HEK293 (cell line): ENCODE data around the gene LYST.

Experiments used
- EGR2 ChIP-seq: fragments of 450-650 bp; formaldehyde crosslinking; IDR thresholded peaks from 2 replicates; pipeline ENCODE4 v1.5.1; 2016; ENCODE audit warnings: low read depth, missing biosample characterization, missing genetic modification characterization
- MEIS1 ChIP-seq: sonication (generic); formaldehyde crosslinking; IDR thresholded peaks from 2 replicates; pipeline ENCODE4 v1.8.1; 2022; ENCODE audit warnings: missing genetic modification reagents, mild to moderate bottlenecking, borderline replicate concordance
- OVOL3 ChIP-seq: fragments of 450-650 bp; formaldehyde crosslinking; IDR thresholded peaks from 2 replicates; pipeline ENCODE4 v1.5.1; 2016; ENCODE audit warnings: missing biosample characterization, missing genetic modification characterization
- ZFP3 ChIP-seq: fragments of 450-650 bp; formaldehyde crosslinking; IDR thresholded peaks from 2 replicates; pipeline ENCODE4 v1.5.1; 2016; ENCODE audit warnings: low read depth, missing biosample characterization, missing genetic modification characterization
- ZNF174 ChIP-seq: fragments of 450-650 bp; formaldehyde crosslinking; IDR thresholded peaks from 2 replicates; pipeline ENCODE4 v1.5.0; 2017; ENCODE audit warnings: missing biosample characterization, mild to moderate bottlenecking, missing genetic modification characterization
- ZNF214 ChIP-seq: fragments of 450-650 bp; formaldehyde crosslinking; IDR thresholded peaks from 2 replicates; pipeline ENCODE4 v1.5.1; 2017; ENCODE audit warnings: missing biosample characterization, mild to moderate bottlenecking, missing genetic modification characterization, borderline replicate concordance
- ZNF423 ChIP-seq: fragments of 450-650 bp; formaldehyde crosslinking; IDR thresholded peaks from 2 replicates; pipeline ENCODE4 v1.5.1; 2016; ENCODE audit warnings: missing biosample characterization, missing genetic modification characterization
- ZNF473 ChIP-seq: fragments of 450-650 bp; formaldehyde crosslinking; IDR thresholded peaks from 2 replicates; pipeline ENCODE4 v1.5.1; 2017; ENCODE audit warnings: missing biosample characterization, missing genetic modification characterization
- ZNF544 ChIP-seq: fragments of 450-650 bp; formaldehyde crosslinking; IDR thresholded peaks from 2 replicates; pipeline ENCODE4 v1.5.0; 2017; ENCODE audit warnings: missing biosample characterization, missing genetic modification characterization
- ZNF658 ChIP-seq: fragments of 450-650 bp; formaldehyde crosslinking; IDR thresholded peaks from 2 replicates; pipeline ENCODE4; 2016; ENCODE audit warnings: missing biosample characterization, missing genetic modification characterization
- ZNF660 ChIP-seq: fragments of 450-650 bp; IDR thresholded peaks from 2 replicates; pipeline ENCODE4 v1.5.1; 2018; ENCODE audit warnings: missing biosample characterization, mild to moderate bottlenecking, missing genetic modification characterization
- ZNF664 ChIP-seq: fragments of 450-650 bp; formaldehyde crosslinking; IDR thresholded peaks from 2 replicates; pipeline ENCODE4 v1.5.1; 2016; ENCODE audit warnings: missing biosample characterization, missing genetic modification characterization
- ZNF670 ChIP-seq: fragments of 450-650 bp; formaldehyde crosslinking; IDR thresholded peaks from 2 replicates; pipeline ENCODE4 v1.5.1; 2016; ENCODE audit warnings: missing biosample characterization, missing genetic modification characterization, low read depth
- ZNF776 ChIP-seq: fragments of 450-650 bp; formaldehyde crosslinking; IDR thresholded peaks from 2 replicates; pipeline ENCODE4 v1.5.0; 2017; ENCODE audit warnings: missing biosample characterization, missing genetic modification characterization, borderline replicate concordance
- TF ChIP-seq, protein P1 (sequence below): fragments of 450-650 bp; formaldehyde crosslinking; IDR thresholded peaks from 2 replicates; pipeline ENCODE4 v1.5.1; 2016; ENCODE audit warnings: missing biosample characterization, missing genetic modification characterization
- TF ChIP-seq, protein P2 (sequence below): fragments of 450-650 bp; formaldehyde crosslinking; IDR thresholded peaks from 2 replicates; pipeline ENCODE4 v1.5.1; 2016; ENCODE audit warnings: missing biosample characterization, missing genetic modification characterization
- TF ChIP-seq, protein P3 (sequence below): fragments of 450-650 bp; formaldehyde crosslinking; IDR thresholded peaks from 2 replicates; pipeline ENCODE4 v1.5.1; 2016; ENCODE audit warnings: missing biosample characterization, missing genetic modification characterization
- TF ChIP-seq, protein P4 (sequence below): fragments of 450-650 bp; formaldehyde crosslinking; IDR thresholded peaks from 2 replicates; pipeline ENCODE4 v1.5.1; 2016; ENCODE audit warnings: missing biosample characterization, missing genetic modification characterization
- TF ChIP-seq, protein P5 (sequence below): fragments of 450-650 bp; formaldehyde crosslinking; IDR thresholded peaks from 2 replicates; pipeline ENCODE4 v1.5.1; 2017; ENCODE audit warnings: missing biosample characterization, missing genetic modification characterization
- TF ChIP-seq, protein P6 (sequence below): fragments of 450-650 bp; formaldehyde crosslinking; IDR thresholded peaks from 2 replicates; pipeline ENCODE4 v1.5.1; 2016; ENCODE audit warnings: missing biosample characterization, missing genetic modification characterization, borderline replicate concordance
- TF ChIP-seq, protein P7 (sequence below): fragments of 450-650 bp; formaldehyde crosslinking; IDR thresholded peaks from 2 replicates; pipeline ENCODE4 v1.5.0; 2017; ENCODE audit warnings: missing biosample characterization, missing genetic modification characterization, borderline replicate concordance

LYST gene

DNA sequence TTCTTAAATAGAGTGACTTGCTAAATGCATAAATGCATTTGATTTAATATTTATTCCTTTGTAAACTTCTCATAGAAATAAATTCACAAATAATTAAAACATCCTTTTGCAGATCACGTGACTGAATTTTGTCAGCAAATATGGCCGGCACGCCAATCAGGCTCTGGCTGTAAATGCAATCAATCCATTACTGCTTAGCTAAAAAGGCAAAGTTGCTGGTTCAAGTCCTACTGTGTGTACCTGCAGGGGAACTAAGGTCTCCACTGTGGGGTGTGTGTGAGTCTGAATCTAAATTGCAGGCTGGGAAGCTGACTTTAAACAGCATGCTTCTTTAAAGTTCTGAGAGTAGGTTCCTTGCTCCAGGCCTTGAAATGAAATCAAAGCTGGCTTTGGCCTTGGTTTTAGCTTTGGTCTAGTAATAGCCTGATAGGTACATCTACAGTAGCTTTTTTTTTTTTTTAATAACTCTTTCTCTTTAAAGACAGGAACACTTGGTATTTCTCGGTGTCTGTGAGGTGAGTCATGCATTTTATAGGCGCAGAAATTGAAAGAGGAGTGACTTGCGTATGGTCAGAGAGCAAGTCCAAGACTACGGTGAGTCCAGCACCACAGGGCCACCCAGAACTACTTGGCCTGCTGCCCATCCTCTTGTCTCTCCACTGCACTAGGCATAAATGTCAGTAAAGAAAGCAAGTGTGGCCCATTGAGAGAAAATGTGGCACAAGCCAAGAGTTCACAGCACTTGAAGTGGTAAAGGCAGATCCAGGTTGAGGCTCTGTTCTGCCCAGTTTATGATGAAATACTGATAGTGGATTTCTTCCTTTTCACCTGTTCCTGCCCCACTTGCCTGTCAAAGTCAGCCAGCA is 36.2 kb upstream of the LYST start (continued):
- TF ChIP-seq, protein P1, sequence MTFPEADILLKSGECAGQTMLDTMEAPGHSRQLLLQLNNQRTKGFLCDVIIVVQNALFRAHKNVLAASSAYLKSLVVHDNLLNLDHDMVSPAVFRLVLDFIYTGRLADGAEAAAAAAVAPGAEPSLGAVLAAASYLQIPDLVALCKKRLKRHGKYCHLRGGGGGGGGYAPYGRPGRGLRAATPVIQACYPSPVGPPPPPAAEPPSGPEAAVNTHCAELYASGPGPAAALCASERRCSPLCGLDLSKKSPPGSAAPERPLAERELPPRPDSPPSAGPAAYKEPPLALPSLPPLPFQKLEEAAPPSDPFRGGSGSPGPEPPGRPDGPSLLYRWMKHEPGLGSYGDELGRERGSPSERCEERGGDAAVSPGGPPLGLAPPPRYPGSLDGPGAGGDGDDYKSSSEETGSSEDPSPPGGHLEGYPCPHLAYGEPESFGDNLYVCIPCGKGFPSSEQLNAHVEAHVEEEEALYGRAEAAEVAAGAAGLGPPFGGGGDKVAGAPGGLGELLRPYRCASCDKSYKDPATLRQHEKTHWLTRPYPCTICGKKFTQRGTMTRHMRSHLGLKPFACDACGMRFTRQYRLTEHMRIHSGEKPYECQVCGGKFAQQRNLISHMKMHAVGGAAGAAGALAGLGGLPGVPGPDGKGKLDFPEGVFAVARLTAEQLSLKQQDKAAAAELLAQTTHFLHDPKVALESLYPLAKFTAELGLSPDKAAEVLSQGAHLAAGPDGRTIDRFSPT (tag by site-specific recombination), result peak; percentile 78
- TF ChIP-seq ZNF776 (tag by site-specific recombination) (no peak), ZNF658 (tag by site-specific recombination) (no peak), ZNF174 (tag by site-specific recombination) (0 out of 2 replicates have a peak, but pooled peaks have one; percentile 10), MEIS1 (no peak), ZNF670 (tag by site-specific recombination) (no peak), EGR2 (tag by site-specific recombination) (no peak), ZNF660 (tag by site-specific recombination) (peak; percentile 64; the same call in 1 of the 2 replicates), ZNF544 (tag by site-specific recombination) (no peak), OVOL3 (tag by site-specific recombination) (no peak), ZNF423 (tag by site-specific recombination) (no peak), ZNF664 (tag by site-specific recombination) (no peak), ZNF473 (tag by site-specific recombination) (no peak), ZNF214 (tag by site-specific recombination) (no peak), ZFP3 (tag by site-specific recombination) (no peak)
- TF ChIP-seq, protein P2, sequence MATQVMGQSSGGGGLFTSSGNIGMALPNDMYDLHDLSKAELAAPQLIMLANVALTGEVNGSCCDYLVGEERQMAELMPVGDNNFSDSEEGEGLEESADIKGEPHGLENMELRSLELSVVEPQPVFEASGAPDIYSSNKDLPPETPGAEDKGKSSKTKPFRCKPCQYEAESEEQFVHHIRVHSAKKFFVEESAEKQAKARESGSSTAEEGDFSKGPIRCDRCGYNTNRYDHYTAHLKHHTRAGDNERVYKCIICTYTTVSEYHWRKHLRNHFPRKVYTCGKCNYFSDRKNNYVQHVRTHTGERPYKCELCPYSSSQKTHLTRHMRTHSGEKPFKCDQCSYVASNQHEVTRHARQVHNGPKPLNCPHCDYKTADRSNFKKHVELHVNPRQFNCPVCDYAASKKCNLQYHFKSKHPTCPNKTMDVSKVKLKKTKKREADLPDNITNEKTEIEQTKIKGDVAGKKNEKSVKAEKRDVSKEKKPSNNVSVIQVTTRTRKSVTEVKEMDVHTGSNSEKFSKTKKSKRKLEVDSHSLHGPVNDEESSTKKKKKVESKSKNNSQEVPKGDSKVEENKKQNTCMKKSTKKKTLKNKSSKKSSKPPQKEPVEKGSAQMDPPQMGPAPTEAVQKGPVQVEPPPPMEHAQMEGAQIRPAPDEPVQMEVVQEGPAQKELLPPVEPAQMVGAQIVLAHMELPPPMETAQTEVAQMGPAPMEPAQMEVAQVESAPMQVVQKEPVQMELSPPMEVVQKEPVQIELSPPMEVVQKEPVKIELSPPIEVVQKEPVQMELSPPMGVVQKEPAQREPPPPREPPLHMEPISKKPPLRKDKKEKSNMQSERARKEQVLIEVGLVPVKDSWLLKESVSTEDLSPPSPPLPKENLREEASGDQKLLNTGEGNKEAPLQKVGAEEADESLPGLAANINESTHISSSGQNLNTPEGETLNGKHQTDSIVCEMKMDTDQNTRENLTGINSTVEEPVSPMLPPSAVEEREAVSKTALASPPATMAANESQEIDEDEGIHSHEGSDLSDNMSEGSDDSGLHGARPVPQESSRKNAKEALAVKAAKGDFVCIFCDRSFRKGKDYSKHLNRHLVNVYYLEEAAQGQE, result no peak
- TF ChIP-seq, protein P3, sequence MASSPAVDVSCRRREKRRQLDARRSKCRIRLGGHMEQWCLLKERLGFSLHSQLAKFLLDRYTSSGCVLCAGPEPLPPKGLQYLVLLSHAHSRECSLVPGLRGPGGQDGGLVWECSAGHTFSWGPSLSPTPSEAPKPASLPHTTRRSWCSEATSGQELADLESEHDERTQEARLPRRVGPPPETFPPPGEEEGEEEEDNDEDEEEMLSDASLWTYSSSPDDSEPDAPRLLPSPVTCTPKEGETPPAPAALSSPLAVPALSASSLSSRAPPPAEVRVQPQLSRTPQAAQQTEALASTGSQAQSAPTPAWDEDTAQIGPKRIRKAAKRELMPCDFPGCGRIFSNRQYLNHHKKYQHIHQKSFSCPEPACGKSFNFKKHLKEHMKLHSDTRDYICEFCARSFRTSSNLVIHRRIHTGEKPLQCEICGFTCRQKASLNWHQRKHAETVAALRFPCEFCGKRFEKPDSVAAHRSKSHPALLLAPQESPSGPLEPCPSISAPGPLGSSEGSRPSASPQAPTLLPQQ (tag by site-specific recombination), result peak; percentile 78
- TF ChIP-seq, protein P4, sequence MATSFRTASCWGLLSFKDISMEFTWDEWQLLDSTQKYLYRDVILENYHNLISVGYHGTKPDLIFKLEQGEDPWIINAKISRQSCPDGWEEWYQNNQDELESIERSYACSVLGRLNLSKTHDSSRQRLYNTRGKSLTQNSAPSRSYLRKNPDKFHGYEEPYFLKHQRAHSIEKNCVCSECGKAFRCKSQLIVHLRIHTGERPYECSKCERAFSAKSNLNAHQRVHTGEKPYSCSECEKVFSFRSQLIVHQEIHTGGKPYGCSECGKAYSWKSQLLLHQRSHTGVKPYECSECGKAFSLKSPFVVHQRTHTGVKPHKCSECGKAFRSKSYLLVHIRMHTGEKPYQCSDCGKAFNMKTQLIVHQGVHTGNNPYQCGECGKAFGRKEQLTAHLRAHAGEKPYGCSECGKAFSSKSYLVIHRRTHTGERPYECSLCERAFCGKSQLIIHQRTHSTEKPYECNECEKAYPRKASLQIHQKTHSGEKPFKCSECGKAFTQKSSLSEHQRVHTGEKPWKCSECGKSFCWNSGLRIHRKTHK (tag by site-specific recombination), result no peak
- TF ChIP-seq, protein P5, sequence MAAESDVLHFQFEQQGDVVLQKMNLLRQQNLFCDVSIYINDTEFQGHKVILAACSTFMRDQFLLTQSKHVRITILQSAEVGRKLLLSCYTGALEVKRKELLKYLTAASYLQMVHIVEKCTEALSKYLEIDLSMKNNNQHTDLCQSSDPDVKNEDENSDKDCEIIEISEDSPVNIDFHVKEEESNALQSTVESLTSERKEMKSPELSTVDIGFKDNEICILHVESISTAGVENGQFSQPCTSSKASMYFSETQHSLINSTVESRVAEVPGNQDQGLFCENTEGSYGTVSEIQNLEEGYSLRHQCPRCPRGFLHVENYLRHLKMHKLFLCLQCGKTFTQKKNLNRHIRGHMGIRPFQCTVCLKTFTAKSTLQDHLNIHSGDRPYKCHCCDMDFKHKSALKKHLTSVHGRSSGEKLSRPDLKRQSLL (tag by site-specific recombination), result no peak
- TF ChIP-seq, protein P6, sequence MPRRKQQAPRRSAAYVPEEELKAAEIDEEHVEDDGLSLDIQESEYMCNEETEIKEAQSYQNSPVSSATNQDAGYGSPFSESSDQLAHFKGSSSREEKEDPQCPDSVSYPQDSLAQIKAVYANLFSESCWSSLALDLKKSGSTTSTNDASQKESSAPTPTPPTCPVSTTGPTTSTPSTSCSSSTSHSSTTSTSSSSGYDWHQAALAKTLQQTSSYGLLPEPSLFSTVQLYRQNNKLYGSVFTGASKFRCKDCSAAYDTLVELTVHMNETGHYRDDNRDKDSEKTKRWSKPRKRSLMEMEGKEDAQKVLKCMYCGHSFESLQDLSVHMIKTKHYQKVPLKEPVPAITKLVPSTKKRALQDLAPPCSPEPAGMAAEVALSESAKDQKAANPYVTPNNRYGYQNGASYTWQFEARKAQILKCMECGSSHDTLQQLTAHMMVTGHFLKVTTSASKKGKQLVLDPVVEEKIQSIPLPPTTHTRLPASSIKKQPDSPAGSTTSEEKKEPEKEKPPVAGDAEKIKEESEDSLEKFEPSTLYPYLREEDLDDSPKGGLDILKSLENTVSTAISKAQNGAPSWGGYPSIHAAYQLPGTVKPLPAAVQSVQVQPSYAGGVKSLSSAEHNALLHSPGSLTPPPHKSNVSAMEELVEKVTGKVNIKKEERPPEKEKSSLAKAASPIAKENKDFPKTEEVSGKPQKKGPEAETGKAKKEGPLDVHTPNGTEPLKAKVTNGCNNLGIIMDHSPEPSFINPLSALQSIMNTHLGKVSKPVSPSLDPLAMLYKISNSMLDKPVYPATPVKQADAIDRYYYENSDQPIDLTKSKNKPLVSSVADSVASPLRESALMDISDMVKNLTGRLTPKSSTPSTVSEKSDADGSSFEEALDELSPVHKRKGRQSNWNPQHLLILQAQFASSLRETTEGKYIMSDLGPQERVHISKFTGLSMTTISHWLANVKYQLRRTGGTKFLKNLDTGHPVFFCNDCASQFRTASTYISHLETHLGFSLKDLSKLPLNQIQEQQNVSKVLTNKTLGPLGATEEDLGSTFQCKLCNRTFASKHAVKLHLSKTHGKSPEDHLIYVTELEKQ, result peak; percentile 52; the same call in 1 of the 2 replicates
- TF ChIP-seq, protein P7, sequence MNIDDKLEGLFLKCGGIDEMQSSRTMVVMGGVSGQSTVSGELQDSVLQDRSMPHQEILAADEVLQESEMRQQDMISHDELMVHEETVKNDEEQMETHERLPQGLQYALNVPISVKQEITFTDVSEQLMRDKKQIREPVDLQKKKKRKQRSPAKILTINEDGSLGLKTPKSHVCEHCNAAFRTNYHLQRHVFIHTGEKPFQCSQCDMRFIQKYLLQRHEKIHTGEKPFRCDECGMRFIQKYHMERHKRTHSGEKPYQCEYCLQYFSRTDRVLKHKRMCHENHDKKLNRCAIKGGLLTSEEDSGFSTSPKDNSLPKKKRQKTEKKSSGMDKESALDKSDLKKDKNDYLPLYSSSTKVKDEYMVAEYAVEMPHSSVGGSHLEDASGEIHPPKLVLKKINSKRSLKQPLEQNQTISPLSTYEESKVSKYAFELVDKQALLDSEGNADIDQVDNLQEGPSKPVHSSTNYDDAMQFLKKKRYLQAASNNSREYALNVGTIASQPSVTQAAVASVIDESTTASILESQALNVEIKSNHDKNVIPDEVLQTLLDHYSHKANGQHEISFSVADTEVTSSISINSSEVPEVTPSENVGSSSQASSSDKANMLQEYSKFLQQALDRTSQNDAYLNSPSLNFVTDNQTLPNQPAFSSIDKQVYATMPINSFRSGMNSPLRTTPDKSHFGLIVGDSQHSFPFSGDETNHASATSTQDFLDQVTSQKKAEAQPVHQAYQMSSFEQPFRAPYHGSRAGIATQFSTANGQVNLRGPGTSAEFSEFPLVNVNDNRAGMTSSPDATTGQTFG (tag by site-specific recombination), result no peak
